AG09319 (cell line): ENCODE data around the gene MTIF2.
"Not testable (repeated sequence)": the region's sequence is repeated elsewhere in the genome, so short reads cannot be mapped to it uniquely, and the experiment has no call there.

Experiments used
- DNase-seq: peaks from one replicate; pipeline ENCODE4 v3.0.0-alpha.2; 2010; ENCODE audit warnings: low read depth; ENCODE audit errors: extremely low read depth
- CTCF ChIP-seq: IDR thresholded peaks from 2 replicates; pipeline ENCODE4 v1.5.1; 2011; ENCODE audit warnings: low read depth, mild to moderate bottlenecking, inconsistent platforms, low read length, moderate library complexity

The MTIF2 gene

GRCh38 chr2:55229221-55229620 lies 39.8 kb downstream of the MTIF2 start:
- TF ChIP-seq CTCF, result no peak
- DNase-seq, result no peak

GRCh38 chr2:55228226-55228563 lies 40.8 kb downstream of the MTIF2 start:
- no peak for DNase-seq
- no peak for TF ChIP-seq CTCF

GRCh38 chr2:55227437-55228225 lies 41.4 kb downstream of the MTIF2 start:
- DNase-seq, result not testable (repeated sequence)

- TF ChIP-seq CTCF, result no peak
- no peak for DNase-seq
Observed at GRCh38 chr2:55225481-55226020, 43.5 kb downstream of the MTIF2 start.

GRCh38 chr2:55224761-55225261 lies 44.2 kb downstream of the MTIF2 start:
- no peak for DNase-seq
- TF ChIP-seq CTCF, result no peak

GRCh38 chr2:55223958-55224760 lies 44.9 kb downstream of the MTIF2 start:
- DNase-seq, result no peak
- no peak for TF ChIP-seq CTCF

GRCh38 chr2:55213822-55214221 lies 55.2 kb downstream of the MTIF2 start:
- no peak for TF ChIP-seq CTCF
- DNase-seq, result no peak
